ENCODE results near the gene SAMD4A.

The SAMD4A gene

DNA sequence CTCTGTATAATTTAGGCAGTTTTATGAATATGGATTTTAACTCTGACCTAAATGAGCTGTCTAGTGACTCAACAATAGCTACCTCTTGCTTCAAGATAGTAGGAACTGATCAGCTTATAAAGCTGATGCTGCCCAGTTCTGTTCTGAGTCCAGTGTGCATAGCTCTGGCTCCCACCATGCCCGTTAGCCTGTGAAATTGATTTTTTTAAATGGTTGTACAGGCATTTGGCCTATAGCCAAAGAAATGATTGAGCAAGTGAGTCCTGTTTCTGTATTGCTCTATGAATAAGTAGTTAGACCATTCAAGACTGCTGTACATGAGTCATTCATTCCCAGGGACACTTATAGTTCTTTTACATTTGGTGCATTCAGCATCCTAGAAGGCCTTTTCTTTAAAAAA is 36.4 kb downstream of the SAMD4A start:
- TF ChIP-seq ZBTB7A (IDR thresholded peaks at IDR 0.05; ENCODE audit: low read depth) (no peak), NFIC (IDR thresholded peaks at IDR 0.05) (0 out of 2 replicates have a peak, but pooled peaks have one; percentile 24)

DNA sequence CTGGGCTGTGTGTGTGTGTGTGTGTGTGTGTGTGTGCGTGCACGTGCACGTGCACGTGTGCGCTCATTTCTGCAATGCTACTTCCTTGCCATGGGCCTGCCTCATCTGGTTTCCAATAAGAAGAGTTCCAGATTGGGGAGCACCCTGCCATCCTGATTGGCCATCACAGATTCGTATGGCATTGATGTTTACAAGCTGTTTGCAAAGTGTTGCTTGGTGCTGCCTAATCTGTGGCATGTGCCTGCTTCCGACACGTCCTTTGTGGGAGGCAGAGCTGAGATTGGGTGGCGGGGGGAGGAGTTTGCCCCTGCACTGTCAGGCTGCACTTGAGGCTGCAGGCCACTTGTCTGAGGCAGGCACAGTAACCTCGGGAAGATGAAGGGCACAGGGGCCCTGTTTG is 39.2 kb downstream of the SAMD4A start:
- TF ChIP-seq, protein P1, sequence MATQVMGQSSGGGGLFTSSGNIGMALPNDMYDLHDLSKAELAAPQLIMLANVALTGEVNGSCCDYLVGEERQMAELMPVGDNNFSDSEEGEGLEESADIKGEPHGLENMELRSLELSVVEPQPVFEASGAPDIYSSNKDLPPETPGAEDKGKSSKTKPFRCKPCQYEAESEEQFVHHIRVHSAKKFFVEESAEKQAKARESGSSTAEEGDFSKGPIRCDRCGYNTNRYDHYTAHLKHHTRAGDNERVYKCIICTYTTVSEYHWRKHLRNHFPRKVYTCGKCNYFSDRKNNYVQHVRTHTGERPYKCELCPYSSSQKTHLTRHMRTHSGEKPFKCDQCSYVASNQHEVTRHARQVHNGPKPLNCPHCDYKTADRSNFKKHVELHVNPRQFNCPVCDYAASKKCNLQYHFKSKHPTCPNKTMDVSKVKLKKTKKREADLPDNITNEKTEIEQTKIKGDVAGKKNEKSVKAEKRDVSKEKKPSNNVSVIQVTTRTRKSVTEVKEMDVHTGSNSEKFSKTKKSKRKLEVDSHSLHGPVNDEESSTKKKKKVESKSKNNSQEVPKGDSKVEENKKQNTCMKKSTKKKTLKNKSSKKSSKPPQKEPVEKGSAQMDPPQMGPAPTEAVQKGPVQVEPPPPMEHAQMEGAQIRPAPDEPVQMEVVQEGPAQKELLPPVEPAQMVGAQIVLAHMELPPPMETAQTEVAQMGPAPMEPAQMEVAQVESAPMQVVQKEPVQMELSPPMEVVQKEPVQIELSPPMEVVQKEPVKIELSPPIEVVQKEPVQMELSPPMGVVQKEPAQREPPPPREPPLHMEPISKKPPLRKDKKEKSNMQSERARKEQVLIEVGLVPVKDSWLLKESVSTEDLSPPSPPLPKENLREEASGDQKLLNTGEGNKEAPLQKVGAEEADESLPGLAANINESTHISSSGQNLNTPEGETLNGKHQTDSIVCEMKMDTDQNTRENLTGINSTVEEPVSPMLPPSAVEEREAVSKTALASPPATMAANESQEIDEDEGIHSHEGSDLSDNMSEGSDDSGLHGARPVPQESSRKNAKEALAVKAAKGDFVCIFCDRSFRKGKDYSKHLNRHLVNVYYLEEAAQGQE (IDR thresholded peaks at IDR 0.05; ENCODE audit: low read depth): no peak
- TF ChIP-seq, protein P2, sequence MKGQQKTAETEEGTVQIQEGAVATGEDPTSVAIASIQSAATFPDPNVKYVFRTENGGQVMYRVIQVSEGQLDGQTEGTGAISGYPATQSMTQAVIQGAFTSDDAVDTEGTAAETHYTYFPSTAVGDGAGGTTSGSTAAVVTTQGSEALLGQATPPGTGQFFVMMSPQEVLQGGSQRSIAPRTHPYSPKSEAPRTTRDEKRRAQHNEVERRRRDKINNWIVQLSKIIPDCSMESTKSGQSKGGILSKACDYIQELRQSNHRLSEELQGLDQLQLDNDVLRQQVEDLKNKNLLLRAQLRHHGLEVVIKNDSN (IDR thresholded peaks at IDR 0.05): no peak
- TF ChIP-seq CEBPB (IDR thresholded peaks at IDR 0.05): no peak
- TF ChIP-seq, protein P3, sequence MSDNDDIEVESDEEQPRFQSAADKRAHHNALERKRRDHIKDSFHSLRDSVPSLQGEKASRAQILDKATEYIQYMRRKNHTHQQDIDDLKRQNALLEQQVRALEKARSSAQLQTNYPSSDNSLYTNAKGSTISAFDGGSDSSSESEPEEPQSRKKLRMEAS (IDR thresholded peaks at IDR 0.05): no peak
- TF ChIP-seq TAF1 (IDR thresholded peaks at IDR 0.05; ENCODE audit: low read depth): no peak
- no peak for TF ChIP-seq EGR1 (IDR thresholded peaks at IDR 0.05)

DNA sequence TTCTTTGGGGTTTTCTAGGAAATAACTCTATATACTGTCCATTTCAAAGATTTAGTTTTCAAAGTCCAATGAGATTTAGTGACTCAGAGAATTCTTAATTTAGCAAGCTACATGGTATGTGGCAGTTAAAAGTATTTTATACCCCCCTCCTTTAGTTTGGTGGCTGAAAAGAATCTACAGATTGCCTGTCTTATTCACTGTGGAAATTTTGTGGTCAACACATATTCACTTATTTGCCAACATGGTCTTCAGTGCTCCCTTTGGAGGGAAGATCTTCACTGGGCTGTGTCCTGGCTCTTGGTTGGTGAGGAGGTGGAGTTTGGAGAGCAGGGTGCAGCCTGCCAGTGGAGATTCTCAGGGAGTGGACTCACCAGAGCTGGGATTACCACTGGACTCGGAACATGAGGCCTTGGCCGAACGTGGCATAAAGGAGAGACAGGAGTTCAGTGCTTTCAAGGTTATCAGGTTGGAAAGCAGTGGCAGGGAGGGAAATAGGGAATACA is 39.8 kb downstream of the SAMD4A start:
- TF ChIP-seq, protein P2 (IDR thresholded peaks at IDR 0.05): no peak

DNA sequence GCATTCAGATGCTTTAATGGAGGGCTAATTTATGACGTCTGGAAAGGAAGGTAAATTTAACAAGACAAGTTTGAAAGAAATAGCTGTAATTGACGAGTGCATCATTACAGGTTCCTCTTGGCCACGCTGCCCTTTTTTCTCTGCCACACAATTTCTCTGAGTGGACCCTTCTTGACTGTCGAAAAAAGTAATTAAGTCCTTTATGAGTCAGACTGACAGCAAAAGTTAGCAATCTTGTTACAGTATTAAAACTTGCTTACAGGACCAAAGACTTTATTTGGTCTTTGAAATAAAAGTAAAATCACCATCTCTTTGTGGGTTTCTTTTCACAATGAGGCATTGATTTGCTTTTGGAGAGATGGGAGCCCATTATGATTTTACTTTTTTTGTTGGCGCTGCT is 42.6 kb downstream of the SAMD4A start:
- TF ChIP-seq TCF12 (IDR thresholded peaks at IDR 0.05; ENCODE audit: low read depth): no peak

DNA sequence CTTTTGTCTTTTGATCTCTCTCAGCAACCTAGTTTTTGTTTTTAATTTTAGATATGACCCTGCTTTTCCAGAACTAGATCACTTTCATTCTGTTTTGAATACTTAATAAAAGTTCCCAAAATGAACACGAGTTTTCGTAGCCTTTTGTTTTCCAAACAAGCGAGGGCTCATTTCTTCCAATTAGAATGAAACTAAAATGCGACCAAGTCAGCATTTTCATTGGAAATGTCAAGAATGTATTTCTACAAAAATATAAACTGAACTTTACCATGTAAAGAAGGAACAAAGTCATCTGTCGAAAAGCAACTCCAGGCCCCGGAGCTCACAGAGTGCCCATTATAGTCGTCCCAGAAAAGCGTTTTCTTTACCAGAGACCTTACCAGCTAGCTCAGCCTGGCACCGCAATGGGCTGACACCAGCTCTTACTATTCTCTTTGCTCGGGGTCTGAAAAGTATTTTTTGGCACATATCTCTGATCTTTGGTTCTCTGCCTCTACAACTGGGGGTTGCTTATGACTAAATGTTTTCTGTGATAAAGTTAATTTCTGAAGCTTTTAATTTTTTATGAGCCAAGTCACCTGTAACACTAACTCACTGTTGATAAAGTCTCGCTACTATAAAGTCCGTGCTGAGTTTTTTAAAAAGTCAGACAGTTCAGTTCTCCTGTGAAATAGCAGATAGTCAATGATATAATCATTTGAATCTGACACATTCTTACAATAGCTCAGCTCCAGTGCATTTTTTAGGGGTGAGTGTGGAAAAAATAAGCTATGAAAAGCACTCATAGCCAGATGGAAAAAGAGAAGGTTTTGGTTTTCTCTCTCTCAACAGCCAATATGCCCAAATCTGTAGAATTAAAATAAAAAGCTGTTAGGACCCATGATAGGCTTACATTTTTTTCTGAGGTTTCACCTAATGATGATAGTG is 43.4 kb downstream of the SAMD4A start:
- TF ChIP-seq YY1 (IDR thresholded peaks at IDR 0.05; ENCODE audit: low read depth) (no peak), FOXM1 (IDR thresholded peaks at IDR 0.05; ENCODE audit: borderline replicate concordance, low read depth) (no peak), TEAD4 (IDR thresholded peaks at IDR 0.05) (no peak), RAD21 (IDR thresholded peaks at IDR 0.05; ENCODE audit: low read depth) (no peak), CEBPB (IDR thresholded peaks at IDR 0.05) (no peak), TCF12 (IDR thresholded peaks at IDR 0.05; ENCODE audit: low read depth) (no peak)
- TF ChIP-seq, protein P2 (IDR thresholded peaks at IDR 0.05): no peak
- TF ChIP-seq, protein P1 (IDR thresholded peaks at IDR 0.05; ENCODE audit: low read depth): no peak

DNA sequence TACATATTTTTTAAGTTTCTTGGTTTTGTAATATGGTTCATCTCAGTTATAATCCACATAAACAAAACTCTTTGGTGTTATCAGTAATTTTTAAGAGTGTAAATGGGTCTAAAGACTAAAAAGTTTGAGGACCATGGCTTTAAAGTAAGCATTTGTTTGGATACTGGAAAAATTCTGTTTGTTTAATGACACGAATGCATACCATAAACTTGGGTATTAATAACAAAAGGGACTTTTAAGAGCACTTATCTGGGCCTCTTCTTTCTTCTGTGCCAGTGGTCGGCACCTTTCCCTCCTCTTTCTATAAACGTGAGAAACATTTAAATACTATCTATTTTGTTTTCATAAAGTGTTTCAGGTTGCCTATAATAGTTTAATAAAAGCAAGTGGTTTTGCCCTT is 47.4 kb downstream of the SAMD4A start:
- TF ChIP-seq RAD21 (IDR thresholded peaks at IDR 0.05; ENCODE audit: low read depth): no peak
- TF ChIP-seq YY1 (IDR thresholded peaks at IDR 0.05; ENCODE audit: low read depth): no peak
- TF ChIP-seq EGR1 (IDR thresholded peaks at IDR 0.05): no peak
- TF ChIP-seq TAF1 (IDR thresholded peaks at IDR 0.05; ENCODE audit: low read depth): no peak
- no peak for TF ChIP-seq CREB1 (IDR thresholded peaks at IDR 0.05; ENCODE audit: low read depth)
- TF ChIP-seq, protein P1 (IDR thresholded peaks at IDR 0.05; ENCODE audit: low read depth): no peak
- no peak for TF ChIP-seq CEBPB (IDR thresholded peaks at IDR 0.05)
- TF ChIP-seq FOXM1 (IDR thresholded peaks at IDR 0.05; ENCODE audit: borderline replicate concordance, low read depth): no peak
- TF ChIP-seq, protein P3 (IDR thresholded peaks at IDR 0.05): no peak
- no peak for TF ChIP-seq EP300 (IDR thresholded peaks at IDR 0.05; ENCODE audit: borderline replicate concordance)
- TF ChIP-seq TCF12 (IDR thresholded peaks at IDR 0.05; ENCODE audit: low read depth): no peak
- no peak for TF ChIP-seq TEAD4 (IDR thresholded peaks at IDR 0.05)

Measured in Ishikawa (cell line).